NAMALWA (cell line): ENCODE results near the gene NCBP3.
A peak's percentile ranks its signal among the peaks of the same experiment; 100 is the strongest.
"Not testable (repeated sequence)": the region's sequence is repeated elsewhere in the genome, so short reads cannot be mapped to it uniquely, and the experiment has no call there.

ENCODE experiments used
- DNase-seq: peaks from one replicate; pipeline ENCODE4 v3.0.0-alpha.2; 2015; ENCODE audit warnings: low spot score

Gene NCBP3

DNA sequence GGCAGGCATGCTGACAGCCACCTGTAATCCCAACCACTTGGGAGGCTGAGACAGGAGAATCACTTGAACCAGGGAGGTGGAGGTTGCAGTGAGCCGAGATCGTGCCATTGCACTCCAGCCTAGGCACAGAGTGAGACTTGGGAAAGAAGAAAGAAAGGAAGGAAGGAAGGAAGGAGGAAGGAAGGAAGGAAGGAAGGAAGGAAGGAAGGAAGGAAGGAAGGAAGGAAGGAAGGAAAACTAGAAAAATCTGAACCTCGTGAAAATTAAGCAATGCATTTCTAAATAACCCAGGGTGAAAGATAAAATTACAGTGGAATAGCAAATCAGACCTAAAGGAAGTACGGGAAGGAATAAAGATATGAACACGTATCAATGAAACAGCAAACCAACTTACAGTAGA is 60.7 kb downstream of the NCBP3 start:
- not testable (repeated sequence) for DNase-seq

DNA sequence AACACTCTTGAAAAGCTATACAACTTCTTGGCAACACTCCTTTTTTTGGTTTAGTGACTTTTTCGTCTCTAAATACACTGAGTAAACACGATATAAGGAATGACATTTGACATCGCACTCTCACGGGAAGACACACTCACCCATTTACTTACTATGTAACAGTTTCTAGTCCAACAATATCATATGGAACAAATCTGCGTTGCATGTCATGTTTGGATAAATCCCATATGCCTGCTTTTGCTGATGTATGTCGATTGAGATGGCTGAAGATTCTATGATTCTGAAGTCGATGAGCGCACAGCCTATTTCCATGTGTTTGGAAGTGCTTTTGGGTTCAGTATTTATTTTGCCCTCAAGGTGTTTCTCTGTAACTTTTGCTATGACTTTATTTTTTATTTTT is 63.3 kb downstream of the NCBP3 start:
- DNase-seq = no peak

DNA sequence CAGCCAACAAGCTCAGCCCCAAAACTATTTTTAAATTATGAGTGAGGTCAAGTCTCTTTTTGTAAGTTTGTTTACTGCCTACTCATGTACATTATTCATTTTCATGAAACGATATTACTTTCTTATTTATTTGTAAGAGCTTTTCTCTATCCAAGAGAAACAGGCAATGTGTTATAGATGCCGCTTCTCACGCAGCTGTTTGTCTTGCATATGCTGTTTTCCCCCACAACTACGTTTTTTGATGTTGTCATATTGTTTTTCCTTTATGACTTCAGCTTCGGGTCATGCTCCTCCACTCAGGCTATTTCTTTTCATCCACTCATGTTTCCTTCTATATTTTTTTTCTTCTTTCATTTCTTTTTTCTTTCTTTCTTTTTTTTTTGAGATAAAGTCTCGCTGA is 65.1 kb downstream of the NCBP3 start:
- no peak for DNase-seq

DNA sequence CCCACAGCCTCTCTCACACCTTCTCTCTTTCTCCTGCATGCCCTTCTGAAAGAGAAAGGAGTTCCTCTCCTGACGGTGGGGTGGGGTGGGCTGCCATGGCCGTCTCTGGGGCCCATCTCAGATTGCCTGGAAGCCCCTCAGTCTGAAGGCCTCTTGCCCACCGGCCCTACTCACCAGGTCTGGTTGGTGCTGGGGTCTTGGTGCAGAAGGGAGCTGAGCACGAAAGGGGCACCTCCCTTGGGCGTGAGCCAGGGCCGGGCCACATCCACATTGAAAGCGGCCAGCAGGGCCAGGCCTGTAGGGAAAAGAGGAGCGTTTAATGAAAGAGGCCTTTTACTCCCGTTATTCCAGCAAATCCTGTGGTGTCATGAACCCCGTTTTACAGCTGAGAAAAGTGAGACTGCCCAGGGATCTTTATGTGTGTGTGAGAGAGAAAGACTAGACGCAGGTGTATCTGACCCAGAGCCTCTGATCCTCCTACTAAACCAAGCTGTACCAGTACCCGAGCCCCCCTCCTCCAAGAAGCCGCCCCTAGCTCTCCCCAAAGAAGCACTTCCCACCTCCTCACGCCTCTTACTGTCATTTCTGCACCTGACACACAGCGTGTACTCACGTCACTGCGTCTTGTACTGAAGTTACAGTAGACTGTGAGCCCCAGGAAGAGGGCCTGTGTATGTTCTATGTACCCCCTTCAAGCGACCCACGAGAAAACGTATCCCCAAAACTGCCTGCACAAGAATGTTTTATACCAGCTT is 68.5 kb downstream of the NCBP3 start:
- DNase-seq = no peak

DNA sequence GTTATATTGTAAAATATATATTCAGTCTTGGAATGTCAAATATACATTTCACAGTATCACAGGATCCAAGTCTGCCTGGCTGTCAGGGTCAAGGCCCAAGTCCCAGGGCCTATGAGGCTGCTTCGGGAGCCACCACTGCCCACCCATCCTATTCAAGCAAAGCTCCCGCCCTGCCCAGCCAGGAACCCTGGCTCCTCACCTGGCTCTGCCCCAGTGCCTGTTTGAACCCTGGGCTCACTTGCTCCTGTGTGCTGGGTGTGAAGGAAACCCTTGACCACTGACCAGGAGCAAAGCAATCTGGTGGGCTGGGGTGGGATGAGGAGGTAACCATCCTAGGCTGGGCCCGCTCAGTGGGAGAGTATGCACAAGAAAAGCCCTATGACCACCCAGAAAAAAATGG is 72.1 kb downstream of the NCBP3 start:
- DNase-seq = no peak

DNA sequence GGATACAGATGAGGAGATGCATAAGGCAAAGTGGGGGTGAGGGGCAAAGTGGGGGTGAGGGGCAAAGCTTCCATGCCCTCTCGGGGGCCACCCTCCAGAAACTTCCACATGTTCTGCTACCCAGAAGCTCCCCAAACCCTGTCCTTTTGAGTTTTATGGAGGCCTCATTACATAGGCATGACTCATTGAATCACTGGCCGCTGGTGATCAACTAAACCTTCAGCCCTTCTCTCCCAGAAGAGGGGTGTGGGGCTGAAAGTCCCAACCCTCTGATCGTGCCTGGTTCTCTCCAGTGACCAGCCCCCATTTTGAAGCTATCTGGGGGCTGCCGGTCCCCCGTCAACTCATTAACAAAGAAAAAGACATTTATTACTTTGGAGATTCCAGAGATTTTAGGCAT is 72.5 kb downstream of the NCBP3 start:
- DNase-seq = no peak

DNA sequence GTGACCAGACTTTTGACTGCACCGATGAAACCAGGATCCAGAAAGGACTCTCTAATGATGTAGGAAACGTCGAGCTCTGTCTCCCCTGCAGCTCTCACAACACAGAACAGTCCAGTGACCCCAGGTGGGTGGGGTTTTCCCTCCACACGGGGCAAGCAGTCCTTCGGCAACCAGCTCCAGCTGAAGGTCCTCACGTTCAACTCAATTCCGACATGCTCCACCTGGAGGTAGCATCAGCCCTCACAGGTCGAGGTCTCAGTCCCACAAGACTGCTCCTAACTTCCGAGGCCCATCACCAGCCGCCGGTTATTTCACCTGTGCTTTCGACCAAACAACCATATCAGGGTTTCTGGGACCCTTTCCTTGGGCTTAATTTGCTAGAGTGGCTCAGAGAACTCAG is 73.3 kb downstream of the NCBP3 start:
- DNase-seq = no peak

DNA sequence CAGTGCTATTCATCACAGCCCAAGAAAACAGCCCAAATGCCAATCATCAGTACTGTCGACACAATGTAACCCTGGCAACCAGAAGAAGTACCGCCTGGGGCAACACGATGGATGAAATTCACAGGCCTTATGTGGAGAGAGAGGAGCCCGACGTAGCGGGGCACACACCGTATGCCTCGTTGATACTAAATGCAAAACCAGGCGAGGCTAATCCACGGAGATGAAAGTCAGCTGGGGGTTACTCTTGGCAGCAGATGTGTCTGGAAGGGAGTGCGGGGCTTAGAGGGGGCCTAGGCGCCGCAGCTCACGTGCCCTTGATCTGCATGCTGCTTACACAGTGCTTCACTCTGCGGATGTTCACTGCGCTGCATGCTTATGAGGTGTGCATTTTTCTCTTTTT is 74.9 kb downstream of the NCBP3 start:
- DNase-seq = no peak

DNA sequence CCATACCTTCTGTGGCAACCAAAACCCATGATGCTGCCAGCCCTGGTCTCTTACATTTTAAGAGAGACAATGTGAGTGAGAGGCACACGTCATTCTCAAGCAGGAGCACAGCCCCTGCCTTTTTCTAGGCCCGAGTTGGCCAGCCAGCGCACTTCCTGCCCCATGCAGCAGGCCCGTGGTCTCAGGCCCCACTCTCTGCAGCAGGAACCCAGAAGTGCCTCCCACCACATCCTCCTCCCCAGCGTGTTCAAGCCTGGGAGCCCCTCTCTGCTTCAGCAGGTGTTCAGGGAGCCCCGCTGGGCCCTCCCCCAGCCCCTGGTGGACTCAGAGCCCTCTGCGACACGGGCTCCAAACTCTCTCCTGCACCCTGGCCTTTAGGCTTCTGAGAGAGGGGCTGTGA is 75.6 kb downstream of the NCBP3 start:
- peak; percentile 20 for DNase-seq

DNA sequence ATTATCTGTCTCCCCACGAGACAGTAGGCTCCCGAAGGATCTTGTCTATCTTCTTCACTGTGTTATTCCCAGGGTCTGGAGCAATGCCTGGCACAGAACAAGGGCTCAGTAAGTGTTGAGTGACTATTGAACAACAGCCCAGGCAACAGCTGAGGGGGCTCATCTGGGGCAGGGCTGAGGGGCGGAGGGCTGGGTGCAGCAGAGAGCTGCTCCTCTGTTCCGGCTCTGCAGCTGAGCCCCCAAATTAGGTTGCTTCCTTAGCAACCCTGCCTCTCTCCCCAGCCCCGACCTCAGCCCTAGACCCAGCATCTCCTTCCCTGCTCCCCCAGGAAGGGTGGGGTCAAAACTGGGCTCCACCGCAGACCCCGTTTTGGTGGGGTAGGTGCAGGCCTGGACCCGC is 77.3 kb downstream of the NCBP3 start:
- DNase-seq = no peak

DNA sequence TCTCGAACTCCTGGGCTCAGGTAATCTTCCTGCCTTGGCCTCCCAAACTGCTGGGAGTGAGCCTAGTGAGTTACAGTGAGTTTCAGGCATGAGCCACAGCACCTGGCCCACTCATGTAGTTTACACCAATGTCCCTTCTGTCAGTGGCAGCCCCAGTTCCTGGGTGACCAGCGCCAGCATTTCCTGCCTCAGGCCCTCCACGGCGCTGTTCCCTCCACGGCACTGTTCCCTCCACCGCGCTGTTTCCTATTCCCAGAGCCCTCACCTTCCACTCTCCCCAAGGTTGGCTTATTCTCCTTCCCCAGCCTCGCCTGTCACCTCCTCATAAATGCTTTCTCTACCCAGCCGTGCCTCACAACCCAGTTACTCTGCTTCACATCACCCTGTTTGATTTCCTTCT is 77.7 kb downstream of the NCBP3 start:
- DNase-seq = no peak

DNA sequence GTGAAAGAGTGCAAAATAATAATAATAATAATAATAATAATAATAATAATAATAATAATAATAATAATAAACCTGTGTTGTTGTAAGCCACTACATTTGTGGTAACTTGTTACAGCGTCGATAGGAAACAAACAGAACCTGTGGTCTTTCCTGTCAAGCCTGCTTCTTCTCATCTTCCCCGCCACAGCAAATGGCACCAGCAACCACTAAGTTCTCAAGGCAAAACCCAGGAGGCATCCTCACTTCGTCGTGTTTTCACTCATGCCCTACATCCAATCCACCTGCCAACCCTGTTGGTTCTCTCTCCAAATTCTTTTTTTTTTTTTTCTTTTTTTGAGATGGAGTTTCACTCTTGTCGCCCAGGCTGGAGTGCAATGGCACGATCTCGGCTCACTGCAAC is 79.3 kb downstream of the NCBP3 start:
- DNase-seq = no peak

DNA sequence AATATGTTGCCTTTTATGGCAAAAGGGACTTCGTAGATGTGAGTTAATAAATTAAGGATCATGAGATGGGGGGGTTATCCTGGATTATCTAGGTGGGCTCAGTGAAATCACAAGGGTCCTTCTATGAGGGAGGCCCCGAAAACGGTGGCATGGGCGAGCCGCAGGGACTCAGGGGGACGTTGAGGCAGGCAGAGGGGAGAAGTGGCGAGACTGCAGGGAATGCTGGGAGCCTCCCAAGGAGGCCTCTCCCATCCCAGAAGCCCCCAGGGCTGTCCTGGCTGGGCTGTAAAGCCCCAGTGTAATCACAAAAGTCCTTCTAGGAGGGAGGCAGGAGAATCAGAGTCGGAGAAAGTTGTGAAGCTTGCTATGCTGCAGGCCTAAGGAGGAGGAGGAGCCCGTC is 80.1 kb downstream of the NCBP3 start:
- DNase-seq = no peak

DNA sequence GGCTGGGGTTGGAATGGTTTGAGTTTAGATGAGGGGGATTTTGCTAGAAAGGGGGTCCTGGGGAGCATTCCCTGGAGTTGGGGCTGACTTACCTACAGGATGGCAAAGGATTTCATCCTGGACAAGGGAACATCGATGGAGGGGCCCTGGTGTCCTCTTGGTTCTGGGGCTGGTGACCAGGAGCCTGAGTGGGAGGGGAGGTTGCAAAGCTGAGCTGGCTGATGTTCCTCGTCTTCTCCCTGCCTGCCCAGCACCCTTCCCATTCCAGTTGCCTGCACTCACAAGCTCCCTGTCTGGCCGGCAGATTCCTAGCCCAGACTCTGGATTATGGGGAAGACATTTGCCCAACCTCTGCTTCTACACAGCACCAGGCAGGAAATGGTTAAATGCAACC is 82.3 kb downstream of the NCBP3 start:
- DNase-seq = no peak

DNA sequence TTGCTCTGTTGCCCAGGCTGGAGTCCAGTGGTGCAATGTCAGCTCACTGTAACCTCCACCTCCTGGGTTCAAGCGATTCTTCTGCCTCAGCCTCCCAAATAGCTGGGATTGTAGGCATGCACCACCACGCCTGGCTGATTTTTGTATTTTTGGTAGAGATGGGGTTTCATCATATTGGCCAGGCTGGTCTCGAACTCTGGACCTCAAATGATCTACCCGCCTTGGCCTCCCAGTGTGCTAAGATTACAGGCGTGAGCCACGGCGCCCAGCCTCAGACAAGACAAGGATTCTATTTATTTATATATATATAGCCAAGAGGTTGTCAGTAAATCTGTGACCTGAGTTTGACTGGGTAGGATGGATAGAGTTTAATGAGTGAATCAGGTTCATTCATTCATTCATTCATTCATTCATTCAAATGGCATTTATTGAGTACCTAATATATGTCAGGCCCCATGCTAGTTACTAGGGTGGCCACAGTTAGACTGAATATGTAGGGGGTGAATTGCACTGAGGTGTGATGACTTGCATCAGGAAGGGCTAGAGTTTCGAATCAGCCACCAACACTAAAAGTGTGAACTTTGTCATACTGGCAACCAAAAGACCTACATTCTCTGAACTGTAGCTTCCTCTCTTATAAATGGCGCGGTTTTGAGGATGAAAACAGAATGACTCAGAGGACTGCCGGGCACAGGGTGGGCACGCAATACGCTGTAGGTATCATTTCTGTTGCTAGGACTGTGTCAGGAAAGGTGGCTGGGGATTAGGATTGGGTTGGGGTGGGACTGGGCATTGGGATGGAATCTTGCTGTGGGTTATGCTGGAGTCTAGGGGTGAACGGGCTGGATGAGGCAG is 82.9 kb downstream of the NCBP3 start:
- no peak for DNase-seq

DNA sequence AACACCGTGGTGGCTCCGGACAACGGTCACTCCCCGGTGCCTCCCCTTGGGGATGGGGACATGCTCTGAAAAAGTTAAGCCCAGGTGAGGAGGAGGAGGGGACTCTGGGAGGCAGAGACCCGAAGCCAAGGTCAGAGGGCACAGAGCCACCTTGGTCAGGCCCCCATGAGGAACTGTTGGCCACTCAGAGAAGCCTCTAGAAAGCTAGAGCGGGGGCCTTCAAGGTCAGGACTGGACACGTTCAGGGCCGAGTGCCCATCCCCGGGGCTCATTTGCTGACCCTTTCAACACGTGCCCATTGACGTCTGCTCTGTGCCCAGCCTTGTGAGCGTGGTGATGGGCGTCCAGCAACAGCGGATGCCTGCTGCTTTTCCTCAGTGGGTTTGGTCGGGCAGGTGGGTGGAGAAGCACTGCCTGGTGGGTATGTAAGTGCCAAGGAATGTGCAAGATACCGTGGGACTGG is 84.1 kb downstream of the NCBP3 start:
- no peak for DNase-seq

DNA sequence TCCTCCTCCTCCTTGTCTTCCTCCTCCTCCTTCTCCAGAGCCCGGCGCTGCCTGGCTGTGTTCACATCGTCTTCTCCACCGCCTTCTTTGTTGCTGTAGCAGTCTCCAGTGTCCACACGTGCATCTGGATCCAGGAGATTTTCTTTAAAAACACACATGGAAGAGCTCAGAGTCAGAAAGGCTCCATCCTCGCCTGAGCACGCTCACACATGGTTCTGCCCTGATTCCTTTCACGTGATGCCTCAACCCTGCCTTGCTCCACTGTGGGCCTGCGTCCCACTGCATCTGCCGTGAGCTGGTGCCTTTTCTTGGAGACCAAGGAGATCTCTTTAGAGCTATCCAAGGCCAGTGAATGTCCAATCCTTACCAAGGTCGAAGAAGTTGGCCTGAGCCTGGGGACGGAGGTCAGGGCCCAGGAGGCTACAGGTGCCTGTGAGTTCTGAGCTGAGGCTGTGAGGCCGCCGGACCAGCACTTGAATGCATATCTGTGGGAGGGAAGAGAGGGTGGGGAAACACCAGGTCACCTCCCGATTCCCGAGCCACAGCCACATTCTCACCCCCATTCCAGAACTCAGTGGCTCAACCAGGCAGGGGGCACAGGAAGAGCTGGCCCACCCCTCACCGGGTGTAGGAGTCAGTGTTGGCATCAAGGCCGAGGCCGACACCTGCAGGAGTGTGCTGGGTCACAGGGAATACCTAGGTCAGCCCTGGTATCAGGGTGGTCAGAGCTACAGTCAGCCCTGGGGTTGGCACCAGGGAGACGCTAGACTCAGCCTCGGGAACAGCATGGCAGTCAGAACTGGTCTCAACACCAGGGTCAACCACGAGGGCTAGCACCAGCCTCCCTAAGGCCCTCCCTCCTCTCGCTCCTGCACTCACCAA is 84.8 kb downstream of the NCBP3 start:
- DNase-seq = no peak

DNA sequence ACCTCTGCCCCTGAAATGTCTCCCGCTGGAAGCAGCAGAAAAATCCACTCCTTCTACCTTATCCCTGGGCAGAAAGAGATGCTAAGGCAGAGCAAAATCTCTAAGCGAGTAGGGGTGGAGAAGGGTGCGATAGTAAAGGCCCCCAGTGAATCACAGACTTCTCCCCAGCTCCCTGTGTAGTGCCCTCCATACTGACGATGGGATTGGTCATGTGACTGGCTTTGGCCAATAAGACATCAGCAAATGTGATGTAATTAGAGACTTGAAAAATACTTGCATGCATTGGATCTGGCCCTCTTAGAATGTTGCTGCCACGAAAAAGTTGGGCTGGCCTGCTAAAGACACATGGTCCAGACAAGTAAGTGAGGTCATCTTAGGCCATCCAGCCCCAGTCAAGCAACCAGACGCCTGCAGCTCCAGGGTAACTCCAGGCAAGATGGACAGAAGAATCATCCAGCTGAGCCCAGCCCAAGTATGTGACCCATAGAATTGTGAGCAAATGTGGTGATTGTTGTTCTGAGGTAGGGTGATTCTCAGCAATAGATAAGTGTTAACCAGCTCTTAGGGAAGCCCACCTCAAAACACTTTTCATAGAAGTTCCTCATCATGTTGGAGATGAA is 86.3 kb downstream of the NCBP3 start:
- DNase-seq = no peak

DNA sequence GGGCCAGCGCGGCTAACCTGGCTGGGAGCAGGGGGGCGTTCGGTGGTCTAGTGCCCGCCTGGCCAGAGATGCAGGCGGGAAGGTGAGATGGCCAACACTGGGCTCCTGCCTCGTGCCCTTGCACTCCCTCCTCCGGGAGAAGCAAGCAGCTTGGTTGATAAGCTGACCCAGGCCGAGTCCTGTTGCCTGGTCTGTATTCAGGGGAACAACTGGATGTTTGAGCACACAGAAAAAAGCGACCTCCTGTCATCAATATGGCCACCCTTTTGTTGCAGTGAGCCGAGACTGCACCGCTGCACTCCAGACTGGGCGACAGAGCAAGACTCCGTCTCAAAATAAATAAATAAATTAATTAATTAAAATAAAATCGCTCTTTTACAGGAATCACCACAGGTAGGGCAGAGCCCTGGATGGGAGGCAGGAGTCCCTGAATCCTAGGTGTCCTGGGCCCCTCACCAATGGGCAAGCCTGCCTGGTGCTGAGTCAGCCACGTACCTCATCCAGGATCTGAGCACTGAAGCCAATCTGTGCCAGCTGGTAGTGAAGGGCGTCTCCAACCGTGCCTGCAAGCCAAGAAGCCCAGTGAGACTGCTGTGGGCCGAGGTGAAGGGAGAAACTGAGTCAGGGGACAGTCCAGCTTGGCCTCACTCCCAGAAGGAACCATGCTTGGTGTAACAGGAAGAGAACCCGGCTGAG is 90.6 kb downstream of the NCBP3 start:
- no peak for DNase-seq

DNA sequence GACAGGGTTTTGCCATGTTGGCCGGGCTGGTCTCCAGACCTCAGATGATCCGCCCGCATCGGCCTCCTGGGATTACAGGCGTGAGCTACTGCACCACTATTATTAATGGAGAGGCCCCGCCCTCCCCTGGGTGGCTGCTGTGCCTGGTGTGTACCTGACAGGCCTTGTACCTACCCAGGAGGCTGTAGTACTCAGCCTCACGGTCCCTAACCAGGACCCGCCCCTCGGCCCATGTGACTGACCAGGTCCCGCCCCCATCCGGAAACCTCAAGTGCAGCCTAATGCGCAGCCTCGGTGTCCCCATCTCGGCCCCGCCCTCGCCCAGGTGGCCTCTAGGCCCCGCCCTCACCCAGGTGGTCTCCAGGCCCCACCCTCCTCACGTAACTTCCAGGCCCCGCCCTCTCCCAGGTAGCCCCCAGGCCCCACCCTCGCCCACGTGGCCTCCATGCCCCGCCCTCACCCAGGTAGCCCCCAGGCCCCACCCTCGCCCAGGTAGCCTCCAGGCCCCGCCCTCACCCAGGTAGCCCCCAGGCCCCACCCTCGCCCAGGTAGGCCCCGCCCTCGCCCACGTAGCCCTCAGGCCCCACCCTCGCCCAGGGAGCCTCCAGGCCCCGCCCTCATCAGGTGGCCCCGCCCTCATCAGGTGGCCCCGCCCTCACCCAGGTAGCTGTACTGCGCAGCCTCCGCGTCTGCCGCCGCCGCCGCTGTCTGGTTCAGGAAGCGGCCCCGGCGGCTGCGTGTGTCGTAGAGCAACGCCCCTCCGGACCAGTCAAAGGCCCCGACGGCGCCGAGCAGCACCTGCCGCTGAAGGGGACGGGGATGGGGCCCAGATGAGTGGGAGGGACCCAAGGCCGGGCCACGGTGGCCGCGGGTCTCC is 91.3 kb downstream of the NCBP3 start:
- no peak for DNase-seq
